ENCODE data around the gene DHX32.
"Not testable (repeated sequence)": the region's sequence is repeated elsewhere in the genome, so short reads cannot be mapped to it uniquely, and the experiment has no call there.

DHX32 gene

GRCh38 chr10:125881192-125881591 is at the start of gene DHX32:
DHX32 (minus strand) TSS chr10:125881292; CDS start chr10:125880824, 468 bp downstream.
- DNase-seq: no peak

GRCh38 chr10:125929618-125930017 is 48.5 kb upstream of the DHX32 start:
- DNase-seq: no peak
- intact Hi-C loops (cut with DNase I): no loop called here

More at GRCh38 chr10:125881192-125881591, at the start of gene DHX32:
- intact Hi-C loops (cut with DNase I): no loop called here

- DNase-seq: no peak
- intact Hi-C loops (cut with DNase I): no loop called here
These were observed 48.0 kb upstream of the DHX32 start for GRCh38 chr10:125928928-125929585.

GRCh38 chr10:125927265-125927664 is 46.2 kb upstream of the DHX32 start:
- DNase-seq; intact Hi-C loops (cut with DNase I): not testable (repeated sequence)

GRCh38 chr10:125926247-125926646 is 45.2 kb upstream of the DHX32 start:
- DNase-seq: no peak
- intact Hi-C loops (cut with DNase I): no loop called here

GRCh38 chr10:125925262-125925834 is 44.3 kb upstream of the DHX32 start:
- DNase-seq: no peak
- intact Hi-C loops (cut with DNase I): no loop called here

- intact Hi-C loops (cut with DNase I); DNase-seq: not testable (repeated sequence)
These were observed 40.7 kb upstream of the DHX32 start for GRCh38 chr10:125921643-125922306.

GRCh38 chr10:125917704-125918361 is 36.7 kb upstream of the DHX32 start:
- DNase-seq; intact Hi-C loops (cut with DNase I): not testable (repeated sequence)

- intact Hi-C loops (cut with DNase I): no loop called here
- DNase-seq: no peak
These were observed 35.9 kb upstream of the DHX32 start for GRCh38 chr10:125916977-125917376.

- DNase-seq; intact Hi-C loops (cut with DNase I): not testable (repeated sequence)
These were observed 32.2 kb upstream of the DHX32 start for GRCh38 chr10:125913277-125913676.

- DNase-seq: no peak
These were observed 30.9 kb upstream of the DHX32 start for GRCh38 chr10:125911990-125912389.

GRCh38 chr10:125911145-125911544 is 30.1 kb upstream of the DHX32 start:
- DNase-seq: no peak
- intact Hi-C loops (cut with DNase I): no loop called here

More at GRCh38 chr10:125911990-125912389, 30.9 kb upstream of the DHX32 start:
- intact Hi-C loops (cut with DNase I): no loop called here

GRCh38 chr10:125909491-125909890 is 28.4 kb upstream of the DHX32 start:
- intact Hi-C loops (cut with DNase I); DNase-seq: not testable (repeated sequence)

- intact Hi-C loops (cut with DNase I); DNase-seq: not testable (repeated sequence)
These were observed 27.7 kb upstream of the DHX32 start for GRCh38 chr10:125908813-125909212.

- DNase-seq; intact Hi-C loops (cut with DNase I): not testable (repeated sequence)
These were observed 26.5 kb upstream of the DHX32 start for GRCh38 chr10:125907598-125907997.

GRCh38 chr10:125905069-125905994 is 24.2 kb upstream of the DHX32 start:
- DNase-seq; intact Hi-C loops (cut with DNase I): not testable (repeated sequence)

- DNase-seq; intact Hi-C loops (cut with DNase I): not testable (repeated sequence)
These were observed 22.1 kb upstream of the DHX32 start for GRCh38 chr10:125903135-125903640.

- DNase-seq; intact Hi-C loops (cut with DNase I): not testable (repeated sequence)
These were observed 19.9 kb upstream of the DHX32 start for GRCh38 chr10:125900963-125901362.

- intact Hi-C loops (cut with DNase I): not testable (repeated sequence)
These were observed 16.2 kb upstream of the DHX32 start for GRCh38 chr10:125897317-125897716.

More at GRCh38 chr10:125897317-125897716, 16.2 kb upstream of the DHX32 start:
- DNase-seq: not testable (repeated sequence)

Measured in posterior cingulate gyrus (tissue), 11 donors.